Measurements from ENCODE around the gene HOXA6.

DNA sequence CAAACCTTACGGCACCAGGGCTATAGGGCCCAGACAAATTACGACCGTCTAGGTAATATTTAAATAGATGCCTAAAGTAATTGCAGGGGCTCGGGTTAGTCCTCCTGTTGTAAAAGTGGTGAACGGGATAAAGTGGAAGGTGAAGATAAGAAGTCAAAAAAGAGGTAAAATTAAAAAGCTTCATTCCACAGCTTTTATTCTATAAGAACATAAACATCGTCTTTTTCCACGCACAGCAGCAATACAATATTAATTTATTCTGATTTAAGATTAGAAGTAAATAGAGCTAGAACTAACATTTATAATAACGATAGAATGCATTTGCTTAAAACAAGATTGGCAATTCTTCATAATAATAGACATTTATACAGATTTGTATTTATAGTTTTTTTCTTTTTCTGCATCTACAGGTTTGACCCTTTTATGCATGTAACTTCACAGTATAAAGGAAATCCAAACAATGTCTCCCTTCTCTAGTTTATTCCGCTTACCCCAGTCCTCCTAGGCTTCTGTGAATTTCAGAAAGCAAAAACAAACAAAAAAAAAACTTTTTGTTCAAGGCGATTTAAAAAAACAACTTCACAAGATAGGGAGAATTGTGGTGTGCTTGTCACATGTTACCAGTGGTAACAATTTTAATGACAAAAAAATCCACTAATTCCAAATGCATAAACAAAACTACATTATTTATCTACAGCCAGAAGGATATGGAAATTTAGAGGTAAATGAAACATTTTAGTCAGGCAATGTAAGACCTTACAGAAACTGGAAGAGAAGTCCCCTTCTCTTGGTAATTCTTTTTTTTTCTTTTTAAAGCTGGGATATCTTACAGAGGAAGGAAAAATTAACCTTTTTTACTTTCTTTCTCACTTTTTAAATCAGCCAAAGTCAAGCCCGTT lies 23.1 kb upstream of the HOXA6 start:
- TF ChIP-seq, protein P1, sequence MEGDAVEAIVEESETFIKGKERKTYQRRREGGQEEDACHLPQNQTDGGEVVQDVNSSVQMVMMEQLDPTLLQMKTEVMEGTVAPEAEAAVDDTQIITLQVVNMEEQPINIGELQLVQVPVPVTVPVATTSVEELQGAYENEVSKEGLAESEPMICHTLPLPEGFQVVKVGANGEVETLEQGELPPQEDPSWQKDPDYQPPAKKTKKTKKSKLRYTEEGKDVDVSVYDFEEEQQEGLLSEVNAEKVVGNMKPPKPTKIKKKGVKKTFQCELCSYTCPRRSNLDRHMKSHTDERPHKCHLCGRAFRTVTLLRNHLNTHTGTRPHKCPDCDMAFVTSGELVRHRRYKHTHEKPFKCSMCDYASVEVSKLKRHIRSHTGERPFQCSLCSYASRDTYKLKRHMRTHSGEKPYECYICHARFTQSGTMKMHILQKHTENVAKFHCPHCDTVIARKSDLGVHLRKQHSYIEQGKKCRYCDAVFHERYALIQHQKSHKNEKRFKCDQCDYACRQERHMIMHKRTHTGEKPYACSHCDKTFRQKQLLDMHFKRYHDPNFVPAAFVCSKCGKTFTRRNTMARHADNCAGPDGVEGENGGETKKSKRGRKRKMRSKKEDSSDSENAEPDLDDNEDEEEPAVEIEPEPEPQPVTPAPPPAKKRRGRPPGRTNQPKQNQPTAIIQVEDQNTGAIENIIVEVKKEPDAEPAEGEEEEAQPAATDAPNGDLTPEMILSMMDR (conservative IDR thresholded peaks at IDR 0.05; ENCODE audit: low read depth in 2 of 2) = no peak
- TF ChIP-seq POLR2AphosphoS5 (IDR thresholded peaks at IDR 0.05; ENCODE audit: low read depth) = no peak
- no peak for TF ChIP-seq EZH2phosphoT487 (IDR thresholded peaks at IDR 0.05; ENCODE audit: unreplicated experiment)
- peak; percentile 87 for TF ChIP-seq EZH2 (IDR thresholded peaks at IDR 0.05; ENCODE audit: low read depth, unreplicated experiment)
- TF ChIP-seq STAT1 (IDR thresholded peaks at IDR 0.05; ENCODE audit: unreplicated experiment) = no peak
- no peak for TF ChIP-seq JUNB (IDR thresholded peaks at IDR 0.05; ENCODE audit: unreplicated experiment)

Measured in GM23338 (cell line).